HepG2 (cell line): ENCODE measurements around the gene SLC24A4. TPM values are rescaled to one million over a fixed set of nuclear protein-coding genes. Genes with fewer than 3 reads are reported as not detected.

Source experiments
- ATAC-seq: fragments of 200-7000 bp; cut with Tn5 transposase; 3 replicates; pipeline ENCODE4 v1.9.1; 2020; ENCODE audit warnings: mild to moderate bottlenecking, moderate library complexity
- BruUV-seq: library from RNA; stranded (reverse); fragments of 400-500 nt; replicated peaks from 2 replicates; lab custom pipeline; 2021; lab: Mats Ljungman, UMichigan
- CTCF ChIA-PET: fragments of 300-600 bp; formaldehyde crosslinking; extraction: SDS; loops from one replicate; lab custom pipeline; 2021; ENCODE audit warnings: low total read pairs, inconsistent platforms, low intra/inter-chr PET ratio; lab: Yijun Ruan, JAX
- POLR2A ChIA-PET: fragments of 350-600 bp; sonication (Branson Sonifier 250); formaldehyde crosslinking; loops from one replicate; lab custom pipeline; 2020; ENCODE audit warnings: antibody characterized with exemption, inconsistent platforms; lab: Yijun Ruan, JAX
- DNase-seq: peaks from one replicate; pipeline ENCODE4 v3.0.0-alpha.2; 2015; ENCODE audit warnings: low spot score
- FAIRE-seq: peaks from 3 replicates; lab custom pipeline; 2011; peaks lifted over from hg19 to GRCh38; lab: Jason Lieb, UNC
- H2AFZ ChIP-seq: one replicate; pipeline ENCODE4 v1.6.1; 2011; ENCODE audit warnings: low read length, inconsistent platforms
- H3K27ac ChIP-seq: fragments of 300-600 bp; 3 replicates; pipeline ENCODE4 v1.8.0; 2011; ENCODE audit warnings: mixed run types, mild to moderate bottlenecking, mixed read lengths, low read length, inconsistent platforms; ENCODE audit not compliant: insufficient read depth; ENCODE audit errors: extremely low read length
- H3K27me3 ChIP-seq, 2 experiments: fragments of 200-600 bp in 1 of 2; 2 replicates in 1 of 2; 3 replicates in 1 of 2; pipeline versions ENCODE4 v1.6.0 to v1.8.0; 2011; ENCODE audit warnings: low read length in 2 of 2, mild to moderate bottlenecking in 2 of 2, moderate library complexity in 2 of 2, inconsistent platforms in 1 of 2; ENCODE audit not compliant: insufficient read depth in 2 of 2, control insufficient read depth in 1 of 2
- H3K36me3 ChIP-seq, 2 experiments: fragments of 200-600 bp in 1 of 2; replicated peaks in 1 of 2; 2 replicates in 1 of 2; 3 replicates in 1 of 2; pipeline versions ENCODE4 v1.5.1 to v1.8.0; 2011; ENCODE audit warnings: low read length in 2 of 2, inconsistent platforms in 1 of 2; ENCODE audit not compliant: insufficient read depth in 2 of 2, control insufficient read depth in 1 of 2
- H3K4me1 ChIP-seq: 2 replicates; pipeline ENCODE4 v1.5.1; 2012; ENCODE audit warnings: low read length, inconsistent platforms; ENCODE audit not compliant: insufficient read depth
- H3K4me2 ChIP-seq: 2 replicates; pipeline ENCODE4 v1.6.0; 2011; ENCODE audit warnings: low read depth, low read length, inconsistent platforms
- H3K4me3 ChIP-seq, 3 experiments: fragments of 200-600 bp in 1 of 3; sonication (generic), shearing (Covaris generic) in 1 of 3; replicated peaks in 1 of 3; 2 replicates each; pipeline ENCODE4 v1.5.1; 2011 to 2016; ENCODE audit warnings: low read length in 3 of 3, inconsistent platforms in 2 of 3, low read depth in 2 of 3, mild to moderate bottlenecking in 2 of 3, control low read depth in 1 of 3, mixed read lengths in 1 of 3; ENCODE audit not compliant: insufficient read depth in 1 of 3
- H3K79me2 ChIP-seq: one replicate; pipeline ENCODE4 v1.6.1; 2011; ENCODE audit warnings: low read length, inconsistent platforms; ENCODE audit not compliant: insufficient read depth
- H3K9ac ChIP-seq: 2 replicates; pipeline ENCODE4 v1.6.0; 2011; ENCODE audit warnings: mild to moderate bottlenecking, low read depth, low read length, inconsistent platforms; ENCODE audit not compliant: insufficient read depth
- H3K9me3 ChIP-seq: 2 replicates; pipeline ENCODE4 v1.5.1; 2012; ENCODE audit warnings: mild to moderate bottlenecking, low read length
- H4K20me1 ChIP-seq: 2 replicates; pipeline ENCODE4 v1.6.0; 2011; ENCODE audit warnings: inconsistent platforms, mild to moderate bottlenecking, low read length, moderate library complexity; ENCODE audit not compliant: insufficient read depth
- ARID2 ChIP-seq: sonication (generic); formaldehyde crosslinking; IDR thresholded peaks from 2 replicates; pipeline ENCODE4 v1.8.1; 2022; ENCODE audit warnings: mild to moderate bottlenecking, missing genetic modification reagents, borderline replicate concordance
- HES4 ChIP-seq: sonication (generic); formaldehyde crosslinking; IDR thresholded peaks from 2 replicates; pipeline ENCODE4 v1.9.0; 2021; ENCODE audit warnings: mild to moderate bottlenecking, missing genetic modification reagents, borderline replicate concordance
- HNRNPL ChIP-seq: fragments of 200-400 bp; formaldehyde crosslinking; IDR thresholded peaks from 2 replicates; pipeline ENCODE4 v1.6.1; 2017; ENCODE audit warnings: mild to moderate bottlenecking, low read depth, low read length
- IRF2 ChIP-seq: IDR thresholded peaks from 2 replicates; pipeline ENCODE4 v1.6.1; 2018; ENCODE audit warnings: missing genetic modification reagents, missing compliant biosample characterization
- PRMT3 ChIP-seq: sonication (generic); formaldehyde crosslinking; IDR thresholded peaks from 2 replicates; pipeline ENCODE4 v1.8.1; 2022; ENCODE audit warnings: low read depth, mild to moderate bottlenecking, moderate library complexity, missing genetic modification reagents, borderline replicate concordance
- PTBP1 ChIP-seq: fragments of 200-400 bp; formaldehyde crosslinking; IDR thresholded peaks from 2 replicates; pipeline ENCODE4 v1.6.1; 2018; ENCODE audit warnings: low read length, low read depth; ENCODE audit not compliant: poor library complexity, severe bottlenecking
- REPIN1 ChIP-seq: sonication (generic); formaldehyde crosslinking; IDR thresholded peaks from 2 replicates; pipeline ENCODE4 v1.8.0; 2022; ENCODE audit warnings: missing genetic modification reagents, low read depth, mild to moderate bottlenecking, borderline replicate concordance
- SIN3A ChIP-seq: IDR thresholded peaks from 2 replicates; pipeline ENCODE4 v1.6.1; 2011; ENCODE audit warnings: low read depth, mild to moderate bottlenecking, control low read depth, low read length, borderline replicate concordance
- TEAD2 ChIP-seq: sonication (generic); formaldehyde crosslinking; IDR thresholded peaks from 2 replicates; pipeline ENCODE4 v1.9.0; 2021; ENCODE audit warnings: missing genetic modification reagents
- ZBTB1 ChIP-seq: sonication (generic); formaldehyde crosslinking; IDR thresholded peaks from 2 replicates; pipeline ENCODE4 v1.4.0; 2020; ENCODE audit warnings: missing genetic modification reagents, borderline replicate concordance
- ZNF570 ChIP-seq: sonication (generic); formaldehyde crosslinking; IDR thresholded peaks from 2 replicates; pipeline ENCODE4 v1.4.0; 2020; ENCODE audit warnings: mild to moderate bottlenecking, missing genetic modification reagents, borderline replicate concordance
- ZNF589 ChIP-seq: sonication (generic); formaldehyde crosslinking; conservative IDR thresholded peaks from 2 replicates; pipeline ENCODE4 v1.8.0; 2022; ENCODE audit warnings: mild to moderate bottlenecking, moderate library complexity, missing genetic modification reagents
- ZNF607 ChIP-seq: sonication (generic); formaldehyde crosslinking; IDR thresholded peaks from 2 replicates; pipeline ENCODE4 v1.5.1; 2020; ENCODE audit warnings: missing genetic modification reagents, mild to moderate bottlenecking, borderline replicate concordance
- ZNF614 ChIP-seq: IDR thresholded peaks from 2 replicates; pipeline ENCODE4 v1.6.1; 2018; ENCODE audit warnings: missing biosample characterization, missing genetic modification reagents, inconsistent platforms, borderline replicate concordance
- ZNF619 ChIP-seq: sonication (generic); formaldehyde crosslinking; IDR thresholded peaks from 2 replicates; pipeline ENCODE4 v1.4.0; 2020; ENCODE audit warnings: mild to moderate bottlenecking, missing genetic modification reagents
- ZNF776 ChIP-seq: sonication (generic); formaldehyde crosslinking; IDR thresholded peaks from 2 replicates; pipeline ENCODE4 v1.4.0; 2020; ENCODE audit warnings: mild to moderate bottlenecking, missing genetic modification reagents
- WGBS: methylation state at CpG from one replicate; pipeline ENCODE4 v1.1.6; 2017; ENCODE audit warnings: low lambda C conversion rate; 5-methylcytosine and 5-hydroxymethylcytosine counted together
- in situ Hi-C: cut with HindIII; loops from 2 replicates; pipeline ENCODE4 v1.10.0; 2017; ENCODE audit warnings: low pct_unique_long_range_greater_than_20kb; ENCODE audit not compliant: extremely low pct_ligation_motif_present
- intact Hi-C: fragments of 100-400 bp; cut with micrococcal nuclease; formaldehyde crosslinking; loops from one replicate; pipeline ENCODE4 v1.10.0; 2022; ENCODE audit not compliant: unreplicated experiment
- polyA plus RNA-seq, 8 experiments: library from polyadenylated mRNA; depleted of rRNA in 3 of 8; stranded (reverse) in 7 of 8; unstranded in 1 of 8; fragments of >200 nt; fragmentation: Illumina TruSeq in 4 of 8; extraction: Trizol in 4 of 8; gene quantifications; 2 replicates each; pipeline versions ENCODE4 v1.2.1 to v1.2.3, GENCODE V29; 2011 to 2016; ENCODE audit warnings: low read depth in 4 of 8, missing spikeins in 1 of 8, mixed read lengths in 1 of 8; ENCODE audit not compliant: insufficient read depth in 1 of 8
- total RNA-seq, 5 experiments: library from RNA; depleted of rRNA; stranded (reverse); fragments of >200 nt; fragmentation: Illumina TruSeq; extraction: Trizol; gene quantifications; 2 replicates each; pipeline ENCODE4 v1.2.3, GENCODE V29; 2016; ENCODE audit warnings: low read depth in 1 of 5
- TF ChIP-seq, protein P1 (sequence below): sonication (generic); formaldehyde crosslinking; IDR thresholded peaks from 2 replicates; pipeline ENCODE4 v1.8.1; 2023; ENCODE audit warnings: mild to moderate bottlenecking, missing genetic modification reagents
- TF ChIP-seq, protein P2 (sequence below): sonication (generic); formaldehyde crosslinking; IDR thresholded peaks from 2 replicates; pipeline ENCODE4 v1.8.1; 2022; ENCODE audit warnings: low read depth, mild to moderate bottlenecking, missing genetic modification reagents
- TF ChIP-seq, protein P3 (sequence below): sonication (generic); formaldehyde crosslinking; IDR thresholded peaks from 2 replicates; pipeline ENCODE4 v1.9.0; 2022; ENCODE audit warnings: missing genetic modification reagents, mild to moderate bottlenecking, borderline replicate concordance

SLC24A4 gene
- total and polyA plus RNA-seq, 2 of the 13 experiments (the other 11 are each of a cell fraction or from before 2014, with no cell fraction given), result not detected

DNA sequence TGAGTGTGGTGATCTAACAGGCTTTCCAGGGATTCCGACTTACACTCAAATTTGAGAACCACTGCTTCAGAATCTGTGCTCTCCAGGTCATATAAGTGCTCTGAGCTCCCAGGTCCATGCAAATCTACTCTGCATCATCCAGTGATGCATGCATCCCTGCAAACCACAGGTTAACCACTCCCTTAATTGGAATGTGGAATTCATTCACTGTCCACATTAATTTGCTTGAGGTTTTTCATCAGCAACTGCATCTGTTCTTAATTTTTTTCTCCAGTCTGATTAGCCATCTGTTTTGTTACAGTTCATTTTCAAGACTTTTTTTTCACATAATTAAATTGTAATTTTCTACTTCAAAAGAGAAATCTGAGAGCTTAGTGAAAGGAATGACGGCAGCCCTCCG, 147.2 kb downstream of the SLC24A4 start:
- no peak overlapping the region for H3K4me2 ChIP-seq
- 53% methylated on average over 3 of the region's 3 CpGs for WGBS
- no peak for FAIRE-seq

More for the DNA sequence above, 147.2 kb downstream of the SLC24A4 start:
- ChIA-PET POLR2A (no interaction called here), CTCF (no interaction called here)
- Histone ChIP-seq H4K20me1 (no peaks in the 10 kb centered on the region), H3K36me3 (no peaks in the 10 kb centered on the region), H3K9ac (no peak overlapping the region), H3K4me1 (peaks cover 34% of the 10 kb centered on the region), H3K79me2 (no peaks in the 10 kb centered on the region), H3K27me3 (no peaks in the 10 kb centered on the region; a peak in 2 of 5 replicates), H3K27ac (no peak overlapping the region), H2AFZ (no peak overlapping the region), H3K4me3 (no peak overlapping the region), H3K9me3 (no peaks in the 10 kb centered on the region)
- DNase-seq (no peak), ATAC-seq (no peak)
- intact Hi-C loops, result loop anchor here (5.0 kb wide), 1 partner anchor 42 kb away; the partner anchor contains the start of gene RIN3
- in situ Hi-C loops, result no loop called here
- no peak for TF ChIP-seq REPIN1 (CRISPR knock-in tag)
- no peak for TF ChIP-seq HNRNPL
- no peak for TF ChIP-seq IRF2 (CRISPR knock-in tag)
- no peak for TF ChIP-seq ZNF570 (CRISPR knock-in tag)
- TF ChIP-seq, protein P1, sequence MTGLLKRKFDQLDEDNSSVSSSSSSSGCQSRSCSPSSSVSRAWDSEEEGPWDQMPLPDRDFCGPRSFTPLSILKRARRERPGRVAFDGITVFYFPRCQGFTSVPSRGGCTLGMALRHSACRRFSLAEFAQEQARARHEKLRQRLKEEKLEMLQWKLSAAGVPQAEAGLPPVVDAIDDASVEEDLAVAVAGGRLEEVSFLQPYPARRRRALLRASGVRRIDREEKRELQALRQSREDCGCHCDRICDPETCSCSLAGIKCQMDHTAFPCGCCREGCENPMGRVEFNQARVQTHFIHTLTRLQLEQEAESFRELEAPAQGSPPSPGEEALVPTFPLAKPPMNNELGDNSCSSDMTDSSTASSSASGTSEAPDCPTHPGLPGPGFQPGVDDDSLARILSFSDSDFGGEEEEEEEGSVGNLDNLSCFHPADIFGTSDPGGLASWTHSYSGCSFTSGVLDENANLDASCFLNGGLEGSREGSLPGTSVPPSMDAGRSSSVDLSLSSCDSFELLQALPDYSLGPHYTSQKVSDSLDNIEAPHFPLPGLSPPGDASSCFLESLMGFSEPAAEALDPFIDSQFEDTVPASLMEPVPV (CRISPR knock-in tag), result no peak
- no peak for TF ChIP-seq ZNF589 (CRISPR knock-in tag)
- TF ChIP-seq ZNF776 (CRISPR knock-in tag), result no peak
- no peak for TF ChIP-seq PRMT3 (CRISPR knock-in tag)
- no peak for TF ChIP-seq SIN3A
- no peak for TF ChIP-seq TEAD2
- TF ChIP-seq HES4 (CRISPR knock-in tag), result no peak
- no peak for TF ChIP-seq ZNF619 (CRISPR knock-in tag)
- TF ChIP-seq ARID2 (CRISPR knock-in tag), result no peak
- no peak for TF ChIP-seq PTBP1
- no peak for TF ChIP-seq ZNF607 (CRISPR knock-in tag)
- no peak for TF ChIP-seq ZNF614 (CRISPR knock-in tag)
- TF ChIP-seq, protein P2, sequence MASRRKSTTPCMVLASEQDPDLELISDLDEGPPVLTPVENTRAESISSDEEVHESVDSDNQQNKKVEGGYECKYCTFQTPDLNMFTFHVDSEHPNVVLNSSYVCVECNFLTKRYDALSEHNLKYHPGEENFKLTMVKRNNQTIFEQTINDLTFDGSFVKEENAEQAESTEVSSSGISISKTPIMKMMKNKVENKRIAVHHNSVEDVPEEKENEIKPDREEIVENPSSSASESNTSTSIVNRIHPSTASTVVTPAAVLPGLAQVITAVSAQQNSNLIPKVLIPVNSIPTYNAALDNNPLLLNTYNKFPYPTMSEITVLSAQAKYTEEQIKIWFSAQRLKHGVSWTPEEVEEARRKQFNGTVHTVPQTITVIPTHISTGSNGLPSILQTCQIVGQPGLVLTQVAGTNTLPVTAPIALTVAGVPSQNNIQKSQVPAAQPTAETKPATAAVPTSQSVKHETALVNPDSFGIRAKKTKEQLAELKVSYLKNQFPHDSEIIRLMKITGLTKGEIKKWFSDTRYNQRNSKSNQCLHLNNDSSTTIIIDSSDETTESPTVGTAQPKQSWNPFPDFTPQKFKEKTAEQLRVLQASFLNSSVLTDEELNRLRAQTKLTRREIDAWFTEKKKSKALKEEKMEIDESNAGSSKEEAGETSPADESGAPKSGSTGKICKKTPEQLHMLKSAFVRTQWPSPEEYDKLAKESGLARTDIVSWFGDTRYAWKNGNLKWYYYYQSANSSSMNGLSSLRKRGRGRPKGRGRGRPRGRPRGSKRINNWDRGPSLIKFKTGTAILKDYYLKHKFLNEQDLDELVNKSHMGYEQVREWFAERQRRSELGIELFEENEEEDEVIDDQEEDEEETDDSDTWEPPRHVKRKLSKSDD (CRISPR knock-in tag), result no peak
- TF ChIP-seq, protein P3, sequence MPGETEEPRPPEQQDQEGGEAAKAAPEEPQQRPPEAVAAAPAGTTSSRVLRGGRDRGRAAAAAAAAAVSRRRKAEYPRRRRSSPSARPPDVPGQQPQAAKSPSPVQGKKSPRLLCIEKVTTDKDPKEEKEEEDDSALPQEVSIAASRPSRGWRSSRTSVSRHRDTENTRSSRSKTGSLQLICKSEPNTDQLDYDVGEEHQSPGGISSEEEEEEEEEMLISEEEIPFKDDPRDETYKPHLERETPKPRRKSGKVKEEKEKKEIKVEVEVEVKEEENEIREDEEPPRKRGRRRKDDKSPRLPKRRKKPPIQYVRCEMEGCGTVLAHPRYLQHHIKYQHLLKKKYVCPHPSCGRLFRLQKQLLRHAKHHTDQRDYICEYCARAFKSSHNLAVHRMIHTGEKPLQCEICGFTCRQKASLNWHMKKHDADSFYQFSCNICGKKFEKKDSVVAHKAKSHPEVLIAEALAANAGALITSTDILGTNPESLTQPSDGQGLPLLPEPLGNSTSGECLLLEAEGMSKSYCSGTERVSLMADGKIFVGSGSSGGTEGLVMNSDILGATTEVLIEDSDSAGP (CRISPR knock-in tag), result no peak
- TF ChIP-seq ZBTB1 (CRISPR knock-in tag), result no peak
- no TSS peak for BruUV-seq
